Gastroesophageal sphincter (tissue), 3 donors: ENCODE data around the gene GRXCR1.
A peak's percentile ranks its signal among the peaks of the same experiment; 100 is the strongest.

Experiments used
- CTCF ChIP-seq, 4 experiments: fragments of 200-600 bp in 2 of 4; fragments of 450-650 bp in 2 of 4; sonication (generic) in 1 of 4; IDR thresholded peaks; one replicate each; pipeline ENCODE4 v1.5.1; 2017 to 2019; ENCODE audit warnings: antibody characterized with exemption in 4 of 4, mild to moderate bottlenecking in 2 of 4, moderate library complexity in 2 of 4
- POLR2AphosphoS5 ChIP-seq: sonication (generic); formaldehyde crosslinking; IDR thresholded peaks from one replicate; pipeline ENCODE4 v1.6.1; 2017; ENCODE audit warnings: antibody characterized with exemption

DNA sequence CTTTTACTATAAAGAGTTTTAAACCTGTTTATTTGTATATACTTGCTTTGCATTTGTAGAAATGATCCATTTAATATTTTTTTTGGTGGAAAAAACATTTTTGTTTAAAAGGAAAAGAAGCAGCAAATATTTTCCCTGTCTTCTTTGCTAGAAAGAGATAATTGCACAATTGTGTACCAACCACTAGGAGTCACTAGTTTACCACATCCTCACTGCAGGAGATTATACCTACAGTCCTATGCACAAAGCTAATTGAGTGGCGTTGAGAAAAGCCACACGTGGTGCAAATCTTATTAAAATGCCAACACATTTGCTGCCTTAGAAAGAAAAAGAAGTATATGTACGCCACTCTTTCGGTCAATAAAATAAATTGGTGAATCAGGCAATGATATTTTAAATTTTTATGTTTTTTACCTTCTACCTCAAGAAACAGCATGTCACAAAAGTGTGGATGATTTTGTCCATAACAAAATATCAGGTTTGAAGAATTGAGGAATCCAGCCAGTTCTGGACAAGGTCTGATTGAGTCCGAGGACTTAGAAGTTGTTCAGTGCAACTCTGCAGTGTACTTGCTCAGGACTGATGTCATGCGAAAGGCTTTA lies 102.9 kb downstream of the GRXCR1 start:
- TF ChIP-seq POLR2AphosphoS5 = no peak
- peak; percentile 4 to 40 (median 20) for TF ChIP-seq CTCF (IDR thresholded peaks at IDR 0.05)
